NCI-H526 (cell line): Measurements from ENCODE around the gene IL23A.
A peak's percentile ranks its signal among the peaks of the same experiment; 100 is the strongest.
"Not testable (repeated sequence)": the region's sequence is repeated elsewhere in the genome, so short reads cannot be mapped to it uniquely, and the experiment has no call there.

Source experiments
- DNase-seq, 2 experiments: peaks; one replicate each; lab custom pipeline; 2025; lab: John Stamatoyannopoulos, UW

Gene IL23A

DNA sequence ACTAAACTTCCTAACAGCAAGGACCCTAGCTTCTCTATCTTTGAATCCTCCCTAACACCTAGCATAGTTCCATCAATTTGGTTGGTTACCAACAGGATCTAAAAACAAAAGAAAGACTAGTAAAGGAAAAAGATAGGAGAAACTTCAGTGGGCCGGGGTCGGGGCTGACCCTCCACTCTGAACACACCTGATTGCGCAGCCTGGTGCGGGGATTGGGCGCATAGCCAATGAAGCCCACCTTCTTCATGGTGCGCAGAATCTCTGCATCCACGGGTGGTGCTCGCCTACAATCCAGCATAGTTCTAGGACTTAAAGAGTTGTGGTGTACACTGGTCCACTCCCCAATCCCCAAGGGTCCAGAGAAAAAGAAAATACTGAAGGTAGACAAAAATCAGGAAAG, 12.6 kb upstream of the IL23A start:
- no peak for DNase-seq

- no peak for DNase-seq
These were observed 12.2 kb upstream of the IL23A start for GRCh38 chr12:56326533-56326932.

DNA sequence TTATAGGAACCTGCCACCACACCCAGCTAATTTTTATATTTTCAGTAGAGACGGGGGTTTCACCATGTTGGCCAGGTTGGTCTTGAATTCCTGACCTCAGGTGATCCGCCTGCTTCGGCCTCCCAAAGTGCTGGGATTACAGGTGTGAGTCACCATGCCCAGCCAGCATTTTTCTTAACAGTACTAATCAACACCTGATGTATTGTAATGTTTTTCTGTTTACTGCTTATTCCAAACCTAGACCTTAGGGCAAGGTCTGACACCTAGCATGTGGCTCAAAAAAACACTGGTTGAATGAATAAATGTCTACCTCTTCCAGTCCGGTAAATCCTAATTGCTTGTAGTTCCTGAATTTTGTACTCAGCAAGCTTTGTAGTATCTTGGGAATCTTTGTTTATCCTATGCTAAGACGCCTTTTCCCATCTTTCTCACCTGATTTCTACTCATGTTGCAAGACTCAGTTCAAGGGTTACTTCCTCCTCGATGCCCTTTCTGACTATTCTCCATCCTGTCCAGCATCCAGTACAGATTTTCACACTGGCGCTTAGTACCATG, 7.7 kb upstream of the IL23A start:
- DNase-seq, result no peak

DNA sequence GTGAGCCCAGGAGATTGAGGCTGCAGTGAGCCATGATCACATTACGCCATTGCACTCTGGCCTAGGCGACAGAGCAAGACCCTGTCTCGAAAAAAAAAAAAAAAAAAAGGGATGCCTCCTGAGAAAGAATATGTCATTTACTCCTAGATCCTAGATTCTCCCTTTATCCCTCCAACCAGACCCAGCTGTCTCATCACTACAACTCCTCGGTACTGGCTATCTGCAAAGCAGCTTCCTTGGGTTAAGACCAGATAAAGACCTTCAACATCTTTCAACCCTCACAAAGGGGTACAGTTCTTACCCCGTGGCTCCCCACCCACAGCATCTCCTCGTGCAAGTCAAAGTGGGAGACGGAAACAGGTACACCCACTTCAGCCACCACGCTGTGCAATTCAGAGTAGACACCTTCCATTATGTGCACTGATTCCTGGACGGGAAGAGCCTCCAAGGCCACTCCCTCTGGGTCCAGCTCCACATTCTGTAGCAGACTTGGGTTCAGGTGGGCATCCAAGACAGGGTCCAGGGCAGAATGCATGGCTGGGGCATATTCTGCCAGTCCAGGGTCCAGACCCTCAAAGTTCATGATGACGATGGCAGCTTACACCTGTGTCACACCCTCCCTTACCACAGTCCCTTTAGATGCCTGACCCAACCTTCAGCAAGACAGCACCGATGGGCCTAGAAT, 6.0 kb upstream of the IL23A start:
- DNase-seq, result no peak

- DNase-seq, result no peak
These were observed 5.4 kb upstream of the IL23A start for GRCh38 chr12:56333197-56333678.

- DNase-seq, result peak; percentile 94 to 98
These were observed 4.8 kb upstream of the IL23A start, which contains the start of gene PAN2 for GRCh38 chr12:56333679-56334489. Gene PAN2, minus strand, starts transcription at chr12:56334000. Its CDS starts 906 bp downstream, at chr12:56333094.

GRCh38 chr12:56334490-56334793, 4.2 kb upstream of the IL23A start:
- no peak for DNase-seq

DNA sequence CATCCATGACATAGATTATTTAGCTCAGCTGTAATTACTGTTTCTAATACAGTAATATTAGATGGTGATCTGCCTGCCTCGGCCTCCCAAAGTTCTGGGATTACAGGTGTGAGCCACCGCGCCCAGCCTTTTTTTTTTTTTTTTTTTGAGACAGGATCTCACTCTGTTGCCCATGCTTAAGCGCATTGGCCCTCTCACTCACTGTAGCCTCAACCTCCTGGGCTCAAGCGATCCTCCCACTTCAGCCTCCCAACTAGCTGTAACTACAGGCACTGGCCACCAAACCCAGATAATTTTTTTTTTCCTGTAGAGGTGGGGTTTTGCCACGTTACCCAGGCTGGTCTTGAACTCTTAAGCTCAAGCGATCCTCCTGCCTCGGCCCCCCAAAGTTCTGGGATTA, 3.2 kb upstream of the IL23A start:
- DNase-seq, result not testable (repeated sequence)

- peak; percentile 32 to 50 for DNase-seq
These were observed 2.1 kb upstream of the IL23A start for GRCh38 chr12:56336361-56337167.

- no peak for DNase-seq
These were observed 882 bp upstream of the IL23A start for GRCh38 chr12:56337753-56338251.

DNA sequence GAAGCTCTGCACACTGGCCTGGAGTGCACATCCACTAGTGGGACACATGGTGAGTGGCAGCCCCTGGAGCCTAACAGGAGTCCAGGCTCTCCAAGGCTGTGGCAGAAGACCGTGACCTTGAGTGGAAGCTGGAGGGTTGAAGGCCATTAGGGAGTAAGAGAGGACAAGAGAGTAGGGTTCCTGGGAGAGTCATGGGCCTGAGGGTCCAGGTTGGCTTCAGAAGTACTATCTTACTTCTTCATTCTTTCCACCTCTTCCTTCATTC, 406 bp downstream of the IL23A start:
- DNase-seq, result no peak

DNA sequence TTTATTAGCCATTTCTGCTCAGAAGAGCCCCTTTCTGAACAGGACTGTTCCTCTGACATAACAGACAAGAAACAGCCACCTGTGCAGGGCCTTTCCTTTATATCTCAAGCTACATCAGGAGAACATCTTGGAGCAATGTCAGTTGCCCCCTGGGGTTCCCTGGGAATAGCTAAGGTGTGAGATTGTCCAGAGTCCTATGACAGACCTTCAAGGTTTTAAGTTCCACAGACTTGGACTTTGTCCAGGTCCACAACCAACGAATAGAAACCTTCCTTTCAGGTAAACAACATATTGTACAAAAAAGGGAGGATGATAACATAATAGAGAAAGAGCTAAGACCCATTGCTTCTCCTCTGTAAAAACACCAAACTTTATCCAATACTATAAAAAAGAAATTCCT, 2.9 kb downstream of the IL23A start:
- no peak for DNase-seq

- not testable (repeated sequence) for DNase-seq
These were observed 3.6 kb downstream of the IL23A start for GRCh38 chr12:56342290-56342689.

GRCh38 chr12:56346675-56347074, 8.0 kb downstream of the IL23A start:
- DNase-seq, result no peak

DNA sequence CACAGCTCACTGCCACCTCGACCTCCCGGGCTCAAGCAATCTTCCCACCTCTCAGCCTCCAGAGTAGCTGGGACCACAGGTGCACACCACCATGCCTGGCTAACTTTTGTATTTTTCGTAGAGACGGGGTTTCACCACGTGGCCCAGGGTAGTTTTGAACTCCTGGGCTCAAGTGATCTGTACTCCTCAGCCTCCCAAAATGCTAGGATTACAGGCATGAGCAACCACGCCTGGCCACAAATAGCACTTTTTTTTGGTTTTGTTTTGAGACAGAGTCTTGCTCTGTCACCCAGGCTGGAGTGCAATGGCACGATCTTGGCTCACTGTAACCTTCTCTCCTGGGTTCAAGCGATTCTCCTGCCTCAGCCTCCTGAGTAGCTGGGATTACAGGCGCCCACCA, 8.6 kb downstream of the IL23A start:
- DNase-seq, result not testable (repeated sequence)

- DNase-seq, result no peak
These were observed 10.1 kb downstream of the IL23A start for GRCh38 chr12:56348776-56349175.

DNA sequence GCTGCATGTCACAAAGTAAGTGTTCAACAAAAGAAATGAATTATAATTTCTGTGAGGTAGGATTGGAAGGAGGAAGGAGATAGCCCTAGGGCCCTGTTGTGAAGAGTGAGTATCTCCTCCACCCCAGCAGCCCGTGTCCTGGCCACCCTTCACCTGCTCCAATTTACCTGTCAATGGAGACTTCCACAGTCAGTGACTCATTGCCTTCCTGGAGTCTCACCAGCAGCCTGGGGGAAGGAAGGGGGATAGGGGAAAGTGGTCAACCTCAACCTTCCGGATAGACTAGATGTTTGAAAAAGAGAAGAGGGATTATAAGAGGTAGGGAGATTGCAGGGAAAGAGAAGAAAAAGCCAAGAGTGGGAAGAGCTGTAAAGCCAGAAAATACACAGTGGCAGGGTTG, 12.0 kb downstream of the IL23A start:
- DNase-seq, result no peak

GRCh38 chr12:56351325-56351724, 12.6 kb downstream of the IL23A start:
- no peak for DNase-seq

DNA sequence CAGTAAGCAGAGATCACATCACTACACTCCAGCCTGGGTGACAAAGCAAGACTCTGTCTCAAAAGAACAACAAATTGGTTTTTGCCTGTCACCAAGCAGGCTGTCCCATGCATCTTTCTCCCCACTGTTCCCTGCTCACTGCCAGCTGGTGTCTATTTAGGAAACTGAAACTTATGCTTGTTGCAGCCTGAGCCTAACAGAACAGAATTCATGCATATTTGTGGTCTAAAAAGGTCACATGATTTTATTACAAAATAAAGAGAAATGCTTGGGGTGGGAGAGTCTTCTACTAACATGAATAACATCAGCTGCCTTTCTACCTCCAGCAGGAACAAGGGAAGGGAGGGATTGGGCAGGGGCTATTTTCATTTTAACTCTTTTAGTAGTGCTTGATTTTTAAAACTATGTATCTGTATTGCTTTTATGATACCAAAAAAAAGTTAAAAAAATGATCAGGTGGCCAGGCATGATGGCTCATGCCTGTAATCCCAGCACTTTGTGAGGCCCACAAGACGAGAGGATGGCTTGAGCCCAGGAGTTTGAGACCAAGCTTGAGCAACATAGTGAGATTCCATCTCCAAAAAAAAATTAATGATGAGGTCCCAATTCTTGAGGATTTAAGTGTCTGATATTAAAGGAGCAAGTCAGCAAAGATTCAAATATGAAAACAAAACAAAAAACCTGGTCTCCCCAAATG, 20.3 kb downstream of the IL23A start:
- no peak for DNase-seq

DNA sequence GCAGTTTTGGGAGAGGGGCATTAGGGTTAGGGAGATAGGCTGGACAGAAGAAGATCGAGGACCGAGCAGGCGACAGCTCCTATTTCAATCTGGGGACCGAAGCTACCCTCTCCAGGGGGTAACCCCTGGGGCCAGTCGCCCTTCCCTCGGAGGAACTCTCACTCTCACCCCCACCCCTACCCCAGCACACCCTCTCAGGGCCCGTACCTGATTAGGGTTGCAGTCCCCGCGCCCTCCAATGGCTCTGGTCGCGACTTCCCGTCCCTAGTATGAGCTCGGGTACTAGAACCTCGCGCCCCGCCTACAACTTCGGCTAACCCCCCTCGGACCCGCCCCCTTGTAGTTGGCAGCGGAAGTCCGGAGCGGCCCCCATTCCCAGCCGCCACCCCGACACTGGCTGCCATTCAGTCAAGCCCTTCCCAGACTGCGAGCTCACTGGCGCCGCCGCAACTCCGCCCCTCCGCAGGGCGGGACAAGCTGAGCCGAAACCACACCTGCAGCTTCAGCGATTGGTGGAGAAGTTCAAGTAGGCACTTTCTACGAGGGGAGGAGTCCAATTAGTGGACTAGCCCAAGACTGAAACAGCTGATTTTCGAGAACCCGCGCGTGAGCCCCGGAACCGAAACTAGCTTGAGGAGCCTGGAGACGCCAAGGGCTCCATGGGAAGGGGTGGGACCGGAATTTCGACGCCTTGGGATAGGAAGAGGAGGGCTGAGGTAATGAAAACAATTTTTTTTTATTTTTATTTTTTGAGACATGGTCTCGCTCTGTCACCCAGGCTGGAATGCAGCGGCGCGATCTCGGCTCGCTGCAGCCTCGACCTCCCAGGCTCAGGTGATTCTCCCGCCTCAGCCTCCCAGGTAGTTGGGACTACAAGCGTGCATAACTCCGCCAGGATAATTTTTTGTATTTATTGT, 21.4 kb downstream of the IL23A start, which contains the start of gene STAT2:
Gene STAT2, minus strand, starts transcription at position 257 of the 917 bp plus-strand sequence. CDS start 3,536 bp downstream, outside the sequence.
- DNase-seq, result peak; percentile 98
